Kidney capillary endothelial cell (primary cell): ENCODE measurements around the gene GLB1L.

ENCODE experiments used
- DNase-seq: peaks from one replicate; pipeline ENCODE4 v3.0.0-alpha.2; 2018; ENCODE audit warnings: low spot score

GLB1L gene

GRCh38 chr2:219252900-219253752, 7.9 kb upstream of the GLB1L start, which contains the start of gene TUBA4B:
TUBA4B (plus strand) TSS chr2:219253243; CDS start chr2:219253408, 165 bp downstream.
- DNase-seq = no peak

- no peak for DNase-seq
Measured at GRCh38 chr2:219252570-219252899, 7.3 kb upstream of the GLB1L start.

GRCh38 chr2:219252084-219252483, 6.8 kb upstream of the GLB1L start:
- DNase-seq = no peak

GRCh38 chr2:219251656-219252055, 6.4 kb upstream of the GLB1L start:
- DNase-seq = no peak

GRCh38 chr2:219250049-219250781, 5.0 kb upstream of the GLB1L start:
- DNase-seq = no peak

- peak; percentile 86 for DNase-seq
Measured at GRCh38 chr2:219249203-219249980, 4.1 kb upstream of the GLB1L start.

- DNase-seq = no peak
Measured at GRCh38 chr2:219248845-219249202, 3.6 kb upstream of the GLB1L start.

- DNase-seq = no peak
Measured at GRCh38 chr2:219247678-219248642, 2.7 kb upstream of the GLB1L start.

GRCh38 chr2:219246559-219246958, 1.3 kb upstream of the GLB1L start:
- DNase-seq = no peak

GRCh38 chr2:219245899-219246230, 621 bp upstream of the GLB1L start:
- no peak for DNase-seq

- no peak for DNase-seq
Measured at GRCh38 chr2:219244789-219245147, 476 bp downstream of the GLB1L start.

- no peak for DNase-seq
Measured at GRCh38 chr2:219243291-219243761, 1.9 kb downstream of the GLB1L start.

- DNase-seq = no peak
Measured at GRCh38 chr2:219234331-219234730, 10.9 kb downstream of the GLB1L start.

- no peak for DNase-seq
Measured at GRCh38 chr2:219230059-219230540, 15.1 kb downstream of the GLB1L start.

- DNase-seq = peak; percentile 97
Measured at GRCh38 chr2:219229305-219230058, 15.8 kb downstream of the GLB1L start, which contains the start of the genes ANKZF1 and ATG9A. ANKZF1 (plus strand) TSS chr2:219229806; CDS start chr2:219230258, 452 bp downstream. ATG9A (minus strand) TSS chr2:219229636; CDS start chr2:219228024, 1,612 bp downstream.

- no peak for DNase-seq
Measured at GRCh38 chr2:219228911-219229304, 16.3 kb downstream of the GLB1L start.

- no peak for DNase-seq
Measured at GRCh38 chr2:219228041-219228910, 17.0 kb downstream of the GLB1L start.

GRCh38 chr2:219225350-219225749, 19.9 kb downstream of the GLB1L start:
- no peak for DNase-seq

- no peak for DNase-seq
Measured at GRCh38 chr2:219223831-219224610, 21.2 kb downstream of the GLB1L start.
